IMR-90 (cell line): Measurements from ENCODE around the gene MINAR1. TPM values are rescaled to one million over a fixed set of nuclear protein-coding genes. Genes with fewer than 3 reads are reported as not detected.

Experiments
- ATAC-seq: fragments of 200-7000 bp; cut with Tn5 transposase; 2 replicates; pipeline ENCODE4 v1.9.1; 2020; ENCODE audit warnings: low read depth, mild to moderate bottlenecking, moderate library complexity
- BruUV-seq: library from RNA; stranded (reverse); fragments of 400-500 nt; replicated peaks from 2 replicates; lab custom pipeline; 2021; lab: Mats Ljungman, UMichigan
- CTCF ChIA-PET: fragments of 300-600 bp; formaldehyde crosslinking; extraction: SDS; loops from one replicate; lab custom pipeline; 2021; ENCODE audit warnings: antibody characterized with exemption; lab: Yijun Ruan, JAX
- POLR2A ChIA-PET: fragments of 300-600 bp; sonication (Branson Sonifier 250); formaldehyde crosslinking; loops from one replicate; lab custom pipeline; 2022; ENCODE audit warnings: antibody characterized with exemption; ENCODE audit not compliant: unreplicated experiment; lab: Charles Lee
- DNase-seq: peaks from one replicate; pipeline ENCODE4 v3.0.0; 2013
- H2AFZ ChIP-seq: replicated peaks from 2 replicates; pipeline ENCODE3; 2013; ENCODE audit warnings: low read length, mild to moderate bottlenecking; ENCODE audit not compliant: poor library complexity
- H2AK5ac ChIP-seq: 2 replicates; pipeline ENCODE4 v1.6.1; 2013; ENCODE audit warnings: low read depth, low read length, inconsistent platforms
- H2AK9ac ChIP-seq: replicated peaks from 2 replicates; pipeline ENCODE3; 2013; ENCODE audit warnings: mild to moderate bottlenecking, low read depth, low read length, moderate library complexity; ENCODE audit not compliant: poor library complexity
- H2BK120ac ChIP-seq: 2 replicates; pipeline ENCODE4 v1.6.1; 2013; ENCODE audit warnings: low read depth, low read length, inconsistent platforms
- H2BK15ac ChIP-seq: 3 replicates; pipeline ENCODE4 v1.6.1; 2013; ENCODE audit warnings: low read depth, low read length, inconsistent platforms
- H2BK20ac ChIP-seq: 2 replicates; pipeline ENCODE4 v1.6.1; 2013; ENCODE audit warnings: low read depth, mild to moderate bottlenecking, inconsistent platforms, low read length, moderate library complexity
- H2BK5ac ChIP-seq: 2 replicates; pipeline ENCODE4 v1.6.1; 2013; ENCODE audit warnings: mild to moderate bottlenecking, low read depth, low read length, inconsistent platforms; ENCODE audit not compliant: poor library complexity, severe bottlenecking
- H3K14ac ChIP-seq: replicated peaks from 2 replicates; pipeline ENCODE4 v1.6.1; 2013; ENCODE audit warnings: low read depth, low read length, inconsistent platforms
- H3K18ac ChIP-seq: 2 replicates; pipeline ENCODE4 v1.6.1; 2013; ENCODE audit warnings: low read depth, low read length, control low read depth
- H3K23ac ChIP-seq: 2 replicates; pipeline ENCODE4 v1.6.1; 2013; ENCODE audit warnings: low read depth, low read length, inconsistent platforms
- H3K27ac ChIP-seq: 2 replicates; pipeline ENCODE4 v1.5.1; 2013; ENCODE audit warnings: mild to moderate bottlenecking, control low read depth, low read length; ENCODE audit not compliant: insufficient read depth
- H3K27me3 ChIP-seq: 2 replicates; pipeline ENCODE4 v1.6.1; 2013; ENCODE audit warnings: low read length; ENCODE audit not compliant: control insufficient read depth, insufficient read depth
- H3K36me3 ChIP-seq: 2 replicates; pipeline ENCODE4 v1.6.1; 2013; ENCODE audit warnings: low read length, mixed read lengths; ENCODE audit not compliant: control insufficient read depth, insufficient read depth
- H3K4ac ChIP-seq: 2 replicates; pipeline ENCODE4 v1.6.1; 2013; ENCODE audit warnings: low read depth, low read length, inconsistent platforms
- H3K4me1 ChIP-seq: 2 replicates; pipeline ENCODE4 v1.6.1; 2013; ENCODE audit warnings: low read length, mixed read lengths; ENCODE audit not compliant: control insufficient read depth, insufficient read depth
- H3K4me2 ChIP-seq: 2 replicates; pipeline ENCODE4 v1.6.1; 2013; ENCODE audit warnings: low read depth, mild to moderate bottlenecking, control low read depth, low read length, moderate library complexity
- H3K4me3 ChIP-seq: 2 replicates; pipeline ENCODE4 v1.5.1; 2013; ENCODE audit warnings: low read depth, mild to moderate bottlenecking, control low read depth, low read length, moderate library complexity; ENCODE audit not compliant: insufficient read depth
- H3K56ac ChIP-seq: 2 replicates; pipeline ENCODE4 v1.6.1; 2013; ENCODE audit warnings: low read length, inconsistent platforms; ENCODE audit not compliant: insufficient read depth; ENCODE audit errors: extremely low read depth
- H3K79me1 ChIP-seq, 2 experiments: 2 replicates each; pipeline ENCODE4 v1.6.1; 2013; ENCODE audit warnings: low read length in 2 of 2, inconsistent platforms in 1 of 2, low read depth in 1 of 2
- H3K9ac ChIP-seq: 2 replicates; pipeline ENCODE4 v1.6.1; 2013; ENCODE audit warnings: low read depth, low read length, control low read depth
- H3K9me1 ChIP-seq: 2 replicates; pipeline ENCODE4 v1.6.1; 2013; ENCODE audit warnings: low read length, inconsistent platforms; ENCODE audit not compliant: insufficient read depth
- H3K9me3 ChIP-seq: 2 replicates; pipeline ENCODE4 v1.6.1; 2013; ENCODE audit warnings: low read length; ENCODE audit not compliant: control insufficient read depth, insufficient read depth
- H4K20me1 ChIP-seq: 2 replicates; pipeline ENCODE4 v1.6.1; 2013; ENCODE audit warnings: low read length, inconsistent platforms; ENCODE audit not compliant: insufficient read depth
- H4K5ac ChIP-seq: 2 replicates; pipeline ENCODE4 v1.6.1; 2013; ENCODE audit warnings: mild to moderate bottlenecking, low read depth, low read length, control low read depth
- H4K8ac ChIP-seq, 2 experiments: 2 replicates each; pipeline ENCODE4 v1.6.1; 2013; ENCODE audit warnings: low read depth in 2 of 2, low read length in 2 of 2, control low read depth in 1 of 2, inconsistent platforms in 1 of 2
- H4K91ac ChIP-seq: 2 replicates; pipeline ENCODE4 v1.6.1; 2013; ENCODE audit warnings: low read depth, low read length, inconsistent platforms; ENCODE audit not compliant: insufficient read depth
- CHD1 ChIP-seq: IDR thresholded peaks from 2 replicates; pipeline ENCODE4 v1.6.1; 2012; ENCODE audit warnings: low read depth, low read length, improper control_type of control experiment
- NFE2L2 ChIP-seq: fragments of 150-350 bp; IDR thresholded peaks from 2 replicates; pipeline ENCODE4 v1.6.1; 2016; ENCODE audit warnings: low read depth, mild to moderate bottlenecking, low read length
- SMC3 ChIP-seq: fragments of 150-350 bp; IDR thresholded peaks from 2 replicates; pipeline ENCODE4 v1.6.1; 2016; ENCODE audit warnings: low read depth, mild to moderate bottlenecking, antibody characterized with exemption, low read length, moderate library complexity
- WGBS, 2 experiments: methylation state at CpG; one replicate each; pipeline versions ENCODE4 v1.1.5 to v1.1.7; 2013; ENCODE audit warnings: missing lambda C conversion rate in 2 of 2; ENCODE audit not compliant: insufficient read length in 1 of 2; ENCODE audit errors: extremely low coverage in 2 of 2; 5-methylcytosine and 5-hydroxymethylcytosine counted together
- dilution Hi-C: fragments of 300-500 bp; cut with HindIII; formaldehyde crosslinking; loops from one replicate; pipeline ENCODE4 v1.14.3; 2018; ENCODE audit warnings: low sequenced_read_pairs; ENCODE audit not compliant: unreplicated experiment
- in situ Hi-C: fragments of 300-500 bp; cut with MboI; formaldehyde crosslinking; loops from 3 replicates; pipeline ENCODE4 v1.14.3; 2019; ENCODE audit warnings: low sequenced_read_pairs, inconsistent platforms, mixed read lengths
- intact Hi-C: fragments of 100-400 bp; cut with micrococcal nuclease; formaldehyde crosslinking; loops from 2 replicates; pipeline ENCODE4 v1.10.0; 2022
- polyA plus RNA-seq, 3 experiments: library from polyadenylated mRNA; depleted of rRNA; stranded (reverse); fragments of >200 nt; gene quantifications; 2 replicates each; pipeline ENCODE4 v1.2.3, GENCODE V29; 2012; ENCODE audit warnings: low replicate concordance in 1 of 3
- total RNA-seq: library from RNA; depleted of rRNA; stranded (reverse); fragments of >200 nt; gene quantifications from 2 replicates; pipeline ENCODE4 v1.2.3, GENCODE V29; 2012
- TF ChIP-seq, protein P1 (sequence below): fragments of 150-350 bp; IDR thresholded peaks from 2 replicates; pipeline ENCODE4 v1.6.1; 2016; ENCODE audit warnings: low read depth, mild to moderate bottlenecking, low read length, moderate library complexity, borderline replicate concordance

The MINAR1 gene
- total and polyA plus RNA-seq, 2 of the 4 experiments (the other 2 are of a cell fraction), result 0.65 to 1.6 TPM

DNA sequence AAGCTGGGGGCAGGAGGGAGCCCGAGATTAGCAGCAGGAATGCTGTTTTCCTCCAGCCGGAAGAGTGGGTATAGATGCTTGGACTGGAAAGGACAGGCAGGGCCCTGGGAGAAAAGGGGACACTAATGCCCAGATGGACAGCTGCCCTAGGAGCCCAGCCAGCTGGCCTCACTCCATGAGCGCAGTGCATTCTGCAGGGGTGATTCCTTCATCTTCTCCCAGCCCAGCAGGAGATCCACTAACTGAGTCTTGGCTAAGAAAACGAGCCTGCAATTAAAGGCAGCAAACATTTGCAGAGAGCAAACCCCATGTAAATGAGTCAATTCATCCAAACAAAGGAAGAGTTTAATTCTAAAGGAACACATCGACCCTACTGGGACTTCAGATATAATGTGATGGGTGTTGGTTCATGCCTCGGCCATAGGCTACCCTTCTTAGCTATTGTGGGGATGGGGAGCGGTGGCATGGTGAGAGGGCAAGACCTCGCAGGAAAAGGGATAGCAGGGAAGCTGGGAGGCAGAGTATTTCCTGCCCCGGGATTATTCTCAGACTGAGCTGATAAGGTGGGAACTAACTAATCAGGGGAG is 13.3 kb upstream of the MINAR1 start:
- no peak overlapping the region for H4K91ac ChIP-seq
- H4K8ac ChIP-seq, result no peak overlapping the region
- dilution Hi-C loops, result no loop called here
- no CpG with 5 or more reads among the region's 9 CpGs for WGBS, 2 experiments
- H4K20me1 ChIP-seq, result no peaks in the 10 kb centered on the region; the same call in 1 of the 2 replicates
- H3K4ac ChIP-seq, result no peak overlapping the region
- no peak overlapping the region for H3K14ac ChIP-seq
- POLR2A ChIA-PET, result no interaction called here
- H3K27me3 ChIP-seq, result no peaks in the 10 kb centered on the region
- in situ Hi-C loops, result no loop called here
- no peaks in the 10 kb centered on the region for H3K79me1 ChIP-seq
- ATAC-seq (peak; percentile 32; the same call in 1 of the 2 replicates), DNase-seq (no peak)
- no peaks in the 10 kb centered on the region for H3K9me3 ChIP-seq
- no TSS peak for BruUV-seq
- no peak overlapping the region for H2AK9ac ChIP-seq
- intact Hi-C loops, result no loop called here
- no peak overlapping the region for H3K9ac ChIP-seq
- TF ChIP-seq SMC3 (no peak), NFE2L2 (no peak), CHD1 (no peak)
- TF ChIP-seq, protein P1, sequence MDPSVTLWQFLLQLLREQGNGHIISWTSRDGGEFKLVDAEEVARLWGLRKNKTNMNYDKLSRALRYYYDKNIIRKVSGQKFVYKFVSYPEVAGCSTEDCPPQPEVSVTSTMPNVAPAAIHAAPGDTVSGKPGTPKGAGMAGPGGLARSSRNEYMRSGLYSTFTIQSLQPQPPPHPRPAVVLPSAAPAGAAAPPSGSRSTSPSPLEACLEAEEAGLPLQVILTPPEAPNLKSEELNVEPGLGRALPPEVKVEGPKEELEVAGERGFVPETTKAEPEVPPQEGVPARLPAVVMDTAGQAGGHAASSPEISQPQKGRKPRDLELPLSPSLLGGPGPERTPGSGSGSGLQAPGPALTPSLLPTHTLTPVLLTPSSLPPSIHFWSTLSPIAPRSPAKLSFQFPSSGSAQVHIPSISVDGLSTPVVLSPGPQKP, result no peak
- no peak overlapping the region for H2BK15ac ChIP-seq
- no peak overlapping the region for H3K56ac ChIP-seq
- no peak overlapping the region for H3K27ac ChIP-seq
- no peak overlapping the region for H2AK5ac ChIP-seq
- H3K4me3 ChIP-seq, result no peak overlapping the region
- no peak overlapping the region for H3K18ac ChIP-seq
- no peaks in the 10 kb centered on the region for H3K36me3 ChIP-seq
- H4K5ac ChIP-seq, result no peak overlapping the region
- H3K4me1 ChIP-seq, result no peaks in the 10 kb centered on the region
- H3K9me1 ChIP-seq, result no peaks in the 10 kb centered on the region
- no peak overlapping the region for H2AFZ ChIP-seq
- no peak overlapping the region for H3K4me2 ChIP-seq
- CTCF ChIA-PET, result interaction anchor here (1.4 kb wide), 1 partner anchor 13 kb away, joined by 5 read pairs; the partner anchor contains the start of gene MINAR1
- no peak overlapping the region for H2BK120ac ChIP-seq
- H2BK5ac ChIP-seq, result no peak overlapping the region
- H2BK20ac ChIP-seq, result no peak overlapping the region
- no peak overlapping the region for H3K23ac ChIP-seq
